OCI-LY1 (cell line): ENCODE measurements around the gene FXYD1.

Experiments used
- EZH2 ChIP-seq: fragments of 200-600 bp; sonication (generic), shearing (Covaris generic); IDR thresholded peaks from 2 replicates; pipeline ENCODE4 v1.8.0; 2017; ENCODE audit warnings: borderline replicate concordance, mixed run types, mild to moderate bottlenecking, antibody characterized with exemption, low read length, moderate library complexity, mixed read lengths
- TF ChIP-seq, protein P1 (sequence below): fragments of 200-600 bp; sonication (generic), shearing (Covaris generic); IDR thresholded peaks from 2 replicates; pipeline ENCODE4 v1.5.1; 2017; ENCODE audit warnings: mild to moderate bottlenecking, antibody characterized with exemption, low read length, moderate library complexity, mixed read lengths

DNA sequence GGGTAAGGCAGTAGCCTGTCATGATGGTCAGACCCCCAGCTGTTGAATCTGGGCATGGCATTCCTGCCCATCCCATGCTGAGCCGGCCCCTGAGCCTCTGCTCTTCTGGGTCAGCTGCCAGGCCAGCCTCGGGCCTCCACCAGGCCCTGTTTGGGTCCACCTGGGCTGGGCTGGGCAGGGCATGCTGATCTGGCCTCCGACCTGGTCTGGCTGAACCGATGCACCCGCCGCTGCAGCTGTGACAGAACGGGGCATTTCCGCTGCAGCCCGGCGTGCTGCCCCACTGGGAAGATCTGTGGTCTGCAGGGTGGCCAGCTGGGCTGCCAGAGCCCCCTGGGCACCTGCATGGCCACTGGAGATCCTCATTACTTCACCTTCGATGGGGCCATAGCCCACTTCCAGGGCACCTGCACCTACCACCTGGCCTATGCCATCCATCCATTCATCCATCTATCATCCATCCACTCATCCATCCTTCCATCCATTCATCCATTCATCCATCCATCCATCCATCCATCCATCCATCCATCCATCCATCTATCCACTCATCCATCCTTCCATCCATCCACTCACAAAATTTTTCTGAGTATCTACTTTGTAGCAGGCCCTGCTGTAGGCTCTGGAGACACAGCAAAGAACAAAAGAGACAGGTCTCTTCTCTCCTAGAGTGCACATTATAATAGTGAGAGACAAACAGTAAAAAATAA is 44.5 kb upstream of the FXYD1 start:
- TF ChIP-seq, protein P1, sequence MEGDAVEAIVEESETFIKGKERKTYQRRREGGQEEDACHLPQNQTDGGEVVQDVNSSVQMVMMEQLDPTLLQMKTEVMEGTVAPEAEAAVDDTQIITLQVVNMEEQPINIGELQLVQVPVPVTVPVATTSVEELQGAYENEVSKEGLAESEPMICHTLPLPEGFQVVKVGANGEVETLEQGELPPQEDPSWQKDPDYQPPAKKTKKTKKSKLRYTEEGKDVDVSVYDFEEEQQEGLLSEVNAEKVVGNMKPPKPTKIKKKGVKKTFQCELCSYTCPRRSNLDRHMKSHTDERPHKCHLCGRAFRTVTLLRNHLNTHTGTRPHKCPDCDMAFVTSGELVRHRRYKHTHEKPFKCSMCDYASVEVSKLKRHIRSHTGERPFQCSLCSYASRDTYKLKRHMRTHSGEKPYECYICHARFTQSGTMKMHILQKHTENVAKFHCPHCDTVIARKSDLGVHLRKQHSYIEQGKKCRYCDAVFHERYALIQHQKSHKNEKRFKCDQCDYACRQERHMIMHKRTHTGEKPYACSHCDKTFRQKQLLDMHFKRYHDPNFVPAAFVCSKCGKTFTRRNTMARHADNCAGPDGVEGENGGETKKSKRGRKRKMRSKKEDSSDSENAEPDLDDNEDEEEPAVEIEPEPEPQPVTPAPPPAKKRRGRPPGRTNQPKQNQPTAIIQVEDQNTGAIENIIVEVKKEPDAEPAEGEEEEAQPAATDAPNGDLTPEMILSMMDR = no peak
- TF ChIP-seq EZH2 = no peak
